KOPT-K1 (cell line): ENCODE results near the gene ZNRF4.
"Not testable (repeated sequence)": the region's sequence is repeated elsewhere in the genome, so short reads cannot be mapped to it uniquely, and the experiment has no call there.

Source experiments
- H3K27ac ChIP-seq: fragments of 200-600 bp; sonication (generic); 2 replicates; pipeline ENCODE4 v1.5.1; 2016; ENCODE audit warnings: antibody characterized with exemption, mild to moderate bottlenecking, low read depth, low read length; ENCODE audit not compliant: poor library complexity, severe bottlenecking
- H3K36me3 ChIP-seq: fragments of 200-600 bp; sonication (generic); 2 replicates; pipeline ENCODE4 v1.5.1; 2017; ENCODE audit warnings: antibody characterized with exemption, mild to moderate bottlenecking, low read length, moderate library complexity; ENCODE audit not compliant: insufficient read depth
- H3K9me3 ChIP-seq: fragments of 200-600 bp; sonication (generic); 2 replicates; pipeline ENCODE4 v1.5.1; 2017; ENCODE audit warnings: antibody characterized with exemption, low read length, mild to moderate bottlenecking; ENCODE audit not compliant: insufficient read depth, poor library complexity, severe bottlenecking

The ZNRF4 gene

GRCh38 chr19:5435642-5436017 lies 19.6 kb upstream of the ZNRF4 start:
- no peaks in the 10 kb centered on the region for H3K9me3 ChIP-seq
- H3K27ac ChIP-seq = no peak overlapping the region
- H3K36me3 ChIP-seq = no peaks in the 10 kb centered on the region

- no peaks in the 10 kb centered on the region for H3K9me3 ChIP-seq
- H3K27ac ChIP-seq = no peak overlapping the region
- no peaks in the 10 kb centered on the region for H3K36me3 ChIP-seq
Measured at GRCh38 chr19:5436106-5436947, 18.9 kb upstream of the ZNRF4 start.

GRCh38 chr19:5436948-5437306 lies 18.3 kb upstream of the ZNRF4 start:
- Histone ChIP-seq H3K27ac (no peak overlapping the region), H3K36me3 (no peaks in the 10 kb centered on the region), H3K9me3 (no peaks in the 10 kb centered on the region)

GRCh38 chr19:5438756-5439155 lies 16.5 kb upstream of the ZNRF4 start:
- H3K9me3 ChIP-seq, H3K36me3 ChIP-seq, H3K27ac ChIP-seq: not testable (repeated sequence)

- H3K36me3 ChIP-seq = no peaks in the 10 kb centered on the region
- H3K27ac ChIP-seq = no peak overlapping the region
- no peaks in the 10 kb centered on the region for H3K9me3 ChIP-seq
Measured at GRCh38 chr19:5439452-5439851, 15.8 kb upstream of the ZNRF4 start.

GRCh38 chr19:5440299-5440698 lies 14.9 kb upstream of the ZNRF4 start:
- H3K36me3 ChIP-seq = no peaks in the 10 kb centered on the region
- H3K27ac ChIP-seq = no peak overlapping the region
- no peaks in the 10 kb centered on the region for H3K9me3 ChIP-seq

GRCh38 chr19:5443723-5444122 lies 11.5 kb upstream of the ZNRF4 start:
- Histone ChIP-seq H3K9me3 (no peaks in the 10 kb centered on the region), H3K36me3 (no peaks in the 10 kb centered on the region), H3K27ac (no peak overlapping the region)

- Histone ChIP-seq H3K36me3 (no peaks in the 10 kb centered on the region), H3K9me3 (no peaks in the 10 kb centered on the region), H3K27ac (no peak overlapping the region)
Measured at GRCh38 chr19:5444431-5444830, 10.8 kb upstream of the ZNRF4 start.

- Histone ChIP-seq H3K27ac (no peak overlapping the region), H3K9me3 (no peaks in the 10 kb centered on the region), H3K36me3 (no peaks in the 10 kb centered on the region)
Measured at GRCh38 chr19:5445071-5445470, 10.1 kb upstream of the ZNRF4 start.

GRCh38 chr19:5445561-5446055 lies 9.6 kb upstream of the ZNRF4 start:
- no peaks in the 10 kb centered on the region for H3K36me3 ChIP-seq
- no peaks in the 10 kb centered on the region for H3K9me3 ChIP-seq

GRCh38 chr19:5447700-5448311 lies 7.4 kb upstream of the ZNRF4 start:
- no peaks in the 10 kb centered on the region for H3K9me3 ChIP-seq
- no peaks in the 10 kb centered on the region for H3K36me3 ChIP-seq
- H3K27ac ChIP-seq = no peak overlapping the region

More at GRCh38 chr19:5445561-5446055, 9.6 kb upstream of the ZNRF4 start:
- H3K27ac ChIP-seq = no peak overlapping the region

- Histone ChIP-seq H3K9me3 (no peaks in the 10 kb centered on the region), H3K27ac (no peak overlapping the region), H3K36me3 (no peaks in the 10 kb centered on the region)
Measured at GRCh38 chr19:5448374-5448773, 6.8 kb upstream of the ZNRF4 start.

GRCh38 chr19:5450482-5451126 lies 4.6 kb upstream of the ZNRF4 start:
- Histone ChIP-seq H3K36me3 (no peaks in the 10 kb centered on the region), H3K27ac (no peak overlapping the region), H3K9me3 (no peaks in the 10 kb centered on the region)

- no peaks in the 10 kb centered on the region for H3K9me3 ChIP-seq
- no peak overlapping the region for H3K27ac ChIP-seq
- H3K36me3 ChIP-seq = no peaks in the 10 kb centered on the region
Measured at GRCh38 chr19:5451494-5451893, 3.7 kb upstream of the ZNRF4 start.
